Measurements from ENCODE around the gene TCEAL8.

- TF ChIP-seq BCLAF1 (IDR thresholded peaks at IDR 0.05): no peak
- no peak for TF ChIP-seq RAD21 (IDR thresholded peaks at IDR 0.05; ENCODE audit: insufficient read depth, low read depth, low read length)
- TF ChIP-seq RELB (IDR thresholded peaks at IDR 0.05; ENCODE audit: low read depth): no peak
- TF ChIP-seq HDAC2 (IDR thresholded peaks at IDR 0.05): no peak
- TF ChIP-seq LARP7 (IDR thresholded peaks at IDR 0.05): no peak
- no peak for TF ChIP-seq ZBTB33 (IDR thresholded peaks at IDR 0.05)
- TF ChIP-seq REST (IDR thresholded peaks at IDR 0.05; ENCODE audit: low read depth, low read length): no peak
- no peak for TF ChIP-seq SIX5 (IDR thresholded peaks at IDR 0.05; ENCODE audit: low read depth, low read length, severe bottlenecking)
- no peak for TF ChIP-seq POLR2AphosphoS5 (IDR thresholded peaks at IDR 0.05; ENCODE audit: low read length)
- no peak for TF ChIP-seq SP1 (IDR thresholded peaks at IDR 0.05; ENCODE audit: low read depth, low read length)
- TF ChIP-seq HCFC1 (IDR thresholded peaks at IDR 0.05; ENCODE audit: low read length): no peak
Measured at GRCh38 chrX:103234869-103235268, 20.1 kb downstream of the TCEAL8 start.

All from GM12878 (cell line).